A673 (cell line): ENCODE results near the gene NDUFB2. TPM values are rescaled to one million over a fixed set of nuclear protein-coding genes. Genes with fewer than 3 reads are reported as not detected.

Source experiments
- BruUV-seq: library from RNA; stranded (reverse); fragments of 400-500 nt; replicated peaks from 2 replicates; lab custom pipeline; 2021; lab: Mats Ljungman, UMichigan
- CTCF ChIA-PET: fragments of 300-600 bp; sonication (Branson Sonifier 250); formaldehyde crosslinking; loops from one replicate; lab custom pipeline; 2022; ENCODE audit warnings: antibody characterized with exemption; lab: Charles Lee
- POLR2A ChIA-PET: fragments of 300-600 bp; sonication (Branson Sonifier 250); formaldehyde crosslinking; loops from one replicate; lab custom pipeline; 2022; ENCODE audit warnings: antibody characterized with exemption; ENCODE audit not compliant: low non-redundant PET; lab: Charles Lee
- DNase-seq: peaks from one replicate; pipeline ENCODE4 v3.0.0-alpha.2; 2015; ENCODE audit warnings: low spot score
- H3K27ac ChIP-seq: fragments of 200-600 bp; sonication (generic); 2 replicates; pipeline ENCODE4 v1.5.1; 2016; ENCODE audit warnings: mixed run types, low read depth, mild to moderate bottlenecking, mixed read lengths, antibody characterized with exemption, low read length; ENCODE audit not compliant: poor library complexity, severe bottlenecking
- H3K27me3 ChIP-seq: fragments of 200-600 bp; sonication (generic); replicated peaks from 2 replicates; pipeline ENCODE4 v1.6.1; 2017; ENCODE audit warnings: mixed run types, low read depth, mild to moderate bottlenecking, mixed read lengths, antibody characterized with exemption, low read length; ENCODE audit not compliant: insufficient read depth, poor library complexity
- H3K36me3 ChIP-seq: fragments of 200-600 bp; sonication (generic); 2 replicates; pipeline ENCODE4 v1.6.1; 2016; ENCODE audit warnings: mixed run types, mild to moderate bottlenecking, mixed read lengths, antibody characterized with exemption, low read length; ENCODE audit not compliant: insufficient read depth, poor library complexity, severe bottlenecking
- H3K4me1 ChIP-seq: fragments of 200-600 bp; sonication (generic); 2 replicates; pipeline ENCODE4 v1.6.1; 2017; ENCODE audit warnings: mixed run types, mild to moderate bottlenecking, mixed read lengths, antibody characterized with exemption, low read length; ENCODE audit not compliant: insufficient read depth, poor library complexity, severe bottlenecking
- H3K4me3 ChIP-seq: fragments of 200-600 bp; sonication (generic); 2 replicates; pipeline ENCODE4 v1.5.1; 2016; ENCODE audit warnings: low read depth, mixed run types, mild to moderate bottlenecking, mixed read lengths, low read length; ENCODE audit not compliant: poor library complexity, severe bottlenecking
- H3K9me3 ChIP-seq: fragments of 200-600 bp; sonication (generic); 2 replicates; pipeline ENCODE4 v1.6.1; 2016; ENCODE audit warnings: mixed run types, low read depth, mild to moderate bottlenecking, mixed read lengths, antibody characterized with exemption, low read length; ENCODE audit not compliant: poor library complexity, severe bottlenecking
- CTCF ChIP-seq: fragments of 300-800, 200-600 bp; sonication (generic); conservative IDR thresholded peaks from 2 replicates; pipeline ENCODE4 v1.5.1; 2017; ENCODE audit warnings: low read depth, mild to moderate bottlenecking, antibody characterized with exemption, low read length, moderate library complexity, mixed read lengths
- EZH2 ChIP-seq: fragments of 200-600 bp; sonication (generic); IDR thresholded peaks from 2 replicates; pipeline ENCODE4 v1.6.1; 2017; ENCODE audit warnings: borderline replicate concordance, low read depth, mild to moderate bottlenecking, mixed read lengths, antibody characterized with exemption, low read length; ENCODE audit not compliant: poor library complexity, severe bottlenecking
- intact Hi-C: fragments of 100-400 bp; cut with micrococcal nuclease; formaldehyde crosslinking; loops from one replicate; pipeline ENCODE4 v1.10.0; 2022; ENCODE audit not compliant: unreplicated experiment
- total RNA-seq: library from RNA; stranded (reverse); gene quantifications from 2 replicates; pipeline ENCODE4 v1.2.3, GENCODE V29; 2021

Gene NDUFB2
- total RNA-seq, 1 experiment from 2014 or later = 192 TPM

- H3K27me3 ChIP-seq = no peaks in the 10 kb centered on the region
- H3K36me3 ChIP-seq = no peaks in the 10 kb centered on the region
- no peak for DNase-seq
- POLR2A ChIA-PET = no interaction called here
- H3K4me3 ChIP-seq = no peak overlapping the region
- H3K9me3 ChIP-seq = no peaks in the 10 kb centered on the region
- no peak overlapping the region for H3K27ac ChIP-seq
- intact Hi-C loops = no loop called here
- no TSS peak for BruUV-seq
- CTCF ChIA-PET = interaction anchor here (0.6 to 1.5 kb wide), 2 partner anchors 137 to 139 kb away, joined by 3 to 25 read pairs; no protein-coding TSS in a partner anchor
- TF ChIP-seq CTCF (no peak), EZH2 (no peak)
- H3K4me1 ChIP-seq = no peaks in the 10 kb centered on the region
Measured at GRCh38 chr7:140654109-140654387, 42.5 kb upstream of the NDUFB2 start.

GRCh38 chr7:140654661-140655060 lies 41.8 kb upstream of the NDUFB2 start:
- no peaks in the 10 kb centered on the region for H3K4me1 ChIP-seq
- DNase-seq = no peak
- H3K4me3 ChIP-seq = no peak overlapping the region
- H3K9me3 ChIP-seq = no peaks in the 10 kb centered on the region
- ChIA-PET POLR2A (no interaction called here), CTCF (no interaction called here)
- intact Hi-C loops = no loop called here
- BruUV-seq = no TSS peak
- TF ChIP-seq EZH2 (no peak), CTCF (no peak)
- H3K27me3 ChIP-seq = no peaks in the 10 kb centered on the region
- H3K27ac ChIP-seq = no peak overlapping the region
- H3K36me3 ChIP-seq = no peaks in the 10 kb centered on the region

GRCh38 chr7:140655511-140656408 lies 40.7 kb upstream of the NDUFB2 start:
- H3K36me3 ChIP-seq = no peaks in the 10 kb centered on the region
- POLR2A ChIA-PET = no interaction called here
- no peak overlapping the region for H3K4me3 ChIP-seq
- H3K9me3 ChIP-seq = no peaks in the 10 kb centered on the region
- no peaks in the 10 kb centered on the region for H3K27me3 ChIP-seq
- intact Hi-C loops = no loop called here
- H3K27ac ChIP-seq = no peak overlapping the region
- CTCF ChIA-PET = interaction anchor here (2.1 kb wide), 1 partner anchor 138 kb away, joined by 8 read pairs; no protein-coding TSS in a partner anchor
- TF ChIP-seq EZH2 = no peak
- TF ChIP-seq CTCF = no peak
- no peaks in the 10 kb centered on the region for H3K4me1 ChIP-seq
- BruUV-seq = no TSS peak
- DNase-seq = no peak
